Measurements from ENCODE around the gene CD93.

The CD93 gene

DNA sequence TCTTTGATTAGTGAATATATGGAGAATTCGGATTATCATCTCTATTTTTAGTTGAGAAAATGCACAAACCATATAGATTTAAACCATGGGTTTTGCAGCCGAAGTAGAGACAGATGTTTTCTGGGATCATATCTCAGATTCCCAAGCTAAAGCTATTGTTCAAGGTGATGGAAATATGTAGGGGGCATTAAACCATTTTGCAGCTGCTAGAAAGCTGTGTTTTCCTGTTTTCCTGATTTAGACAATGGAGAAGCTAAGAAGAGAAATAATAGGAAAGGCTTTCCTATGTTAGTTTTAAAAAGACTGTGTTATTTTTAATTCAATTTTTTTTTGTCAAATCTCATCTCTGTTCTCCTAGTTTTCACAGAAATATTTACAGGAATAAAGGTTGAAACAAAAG, 6.2 kb downstream of the CD93 start:
- Histone ChIP-seq H3K27me3 (ENCODE audit: low read depth, low read length) (peaks cover 31% of the 10 kb centered on the region), H3K27ac (ENCODE audit: low read length) (no peak overlapping the region), H3K4me1 (ENCODE audit: low read length) (peaks cover 12% of the 10 kb centered on the region), H3K9ac (ENCODE audit: low read length) (no peak overlapping the region), H3K79me2 (ENCODE audit: low read length) (no peaks in the 10 kb centered on the region), H4K20me1 (ENCODE audit: insufficient read depth, low read length) (no peaks in the 10 kb centered on the region), H3K36me3 (replicated peaks; ENCODE audit: low read depth, low read length) (no peaks in the 10 kb centered on the region), H3K4me2 (ENCODE audit: low read length) (no peak overlapping the region), H3K9me3 (ENCODE audit: insufficient read depth, low read length) (no peaks in the 10 kb centered on the region), H2AFZ (ENCODE audit: low read depth, low read length) (no peak overlapping the region), H3K4me3 (ENCODE audit: low read length) (no peak overlapping the region)
- TF ChIP-seq, protein P1, sequence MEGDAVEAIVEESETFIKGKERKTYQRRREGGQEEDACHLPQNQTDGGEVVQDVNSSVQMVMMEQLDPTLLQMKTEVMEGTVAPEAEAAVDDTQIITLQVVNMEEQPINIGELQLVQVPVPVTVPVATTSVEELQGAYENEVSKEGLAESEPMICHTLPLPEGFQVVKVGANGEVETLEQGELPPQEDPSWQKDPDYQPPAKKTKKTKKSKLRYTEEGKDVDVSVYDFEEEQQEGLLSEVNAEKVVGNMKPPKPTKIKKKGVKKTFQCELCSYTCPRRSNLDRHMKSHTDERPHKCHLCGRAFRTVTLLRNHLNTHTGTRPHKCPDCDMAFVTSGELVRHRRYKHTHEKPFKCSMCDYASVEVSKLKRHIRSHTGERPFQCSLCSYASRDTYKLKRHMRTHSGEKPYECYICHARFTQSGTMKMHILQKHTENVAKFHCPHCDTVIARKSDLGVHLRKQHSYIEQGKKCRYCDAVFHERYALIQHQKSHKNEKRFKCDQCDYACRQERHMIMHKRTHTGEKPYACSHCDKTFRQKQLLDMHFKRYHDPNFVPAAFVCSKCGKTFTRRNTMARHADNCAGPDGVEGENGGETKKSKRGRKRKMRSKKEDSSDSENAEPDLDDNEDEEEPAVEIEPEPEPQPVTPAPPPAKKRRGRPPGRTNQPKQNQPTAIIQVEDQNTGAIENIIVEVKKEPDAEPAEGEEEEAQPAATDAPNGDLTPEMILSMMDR (IDR thresholded peaks at IDR 0.05; ENCODE audit: low read depth, low read length): no peak
- TF ChIP-seq EZH2phosphoT487 (IDR thresholded peaks at IDR 0.05; ENCODE audit: low read depth): no peak

DNA sequence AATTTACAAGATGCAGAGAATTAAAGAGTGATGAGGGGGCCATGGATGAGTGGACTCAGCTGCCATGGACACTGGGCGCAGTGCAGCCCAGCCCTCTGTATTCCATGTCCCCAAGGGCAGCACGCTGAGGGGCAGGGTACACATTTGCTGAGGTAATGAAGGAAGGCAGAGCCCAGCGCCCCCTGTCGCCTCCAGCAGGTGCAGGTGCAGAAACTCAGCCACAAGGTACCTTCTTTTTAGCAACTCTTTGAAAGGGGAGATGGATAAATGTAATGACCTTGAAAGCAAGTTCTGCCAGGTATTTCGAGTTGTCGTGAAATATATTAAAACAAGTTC, 7.1 kb downstream of the CD93 start:
- H3K4me2 ChIP-seq (ENCODE audit: low read length): no peak overlapping the region

DNA sequence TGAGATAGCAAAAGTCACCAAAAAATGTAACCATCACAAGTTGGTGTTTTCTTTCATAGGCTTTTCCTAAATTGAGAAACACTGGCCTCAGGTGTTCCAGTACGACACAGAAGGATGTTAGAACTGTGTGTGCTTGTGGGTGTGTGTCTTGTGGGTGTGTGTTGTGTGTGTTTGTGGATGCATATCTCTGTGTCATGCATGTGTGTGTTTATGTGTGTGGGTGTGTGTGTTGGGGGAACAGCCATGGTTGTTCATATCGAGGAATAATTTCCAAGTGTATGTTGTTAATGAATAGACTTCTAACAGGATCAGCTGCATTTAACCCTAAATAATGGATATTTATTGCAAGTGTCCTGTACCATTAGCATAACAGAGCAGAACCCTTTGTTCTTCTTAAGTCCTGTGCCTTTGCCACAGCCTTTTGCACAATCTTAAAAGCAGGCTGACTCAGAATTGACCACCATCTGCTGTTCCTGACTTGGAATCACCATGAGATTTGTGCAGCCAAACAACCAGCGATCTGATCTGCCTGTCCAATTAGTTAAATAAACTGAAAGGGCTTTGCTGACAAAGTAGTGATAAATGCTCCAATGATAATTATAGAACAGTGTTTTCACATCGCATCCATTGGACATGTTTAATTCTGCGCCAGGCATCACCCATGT, 7.6 kb downstream of the CD93 start:
- Histone ChIP-seq H3K79me2 (ENCODE audit: low read length) (no peaks in the 10 kb centered on the region), H3K9ac (ENCODE audit: low read length) (no peak overlapping the region), H3K4me2 (ENCODE audit: low read length) (no peak overlapping the region), H3K27ac (ENCODE audit: low read length) (no peak overlapping the region), H3K9me3 (ENCODE audit: insufficient read depth, low read length) (no peaks in the 10 kb centered on the region), H4K20me1 (ENCODE audit: insufficient read depth, low read length) (no peaks in the 10 kb centered on the region), H3K4me3 (ENCODE audit: low read length) (no peak overlapping the region), H2AFZ (ENCODE audit: low read depth, low read length) (no peak overlapping the region), H3K36me3 (replicated peaks; ENCODE audit: low read depth, low read length) (no peaks in the 10 kb centered on the region), H3K4me1 (ENCODE audit: low read length) (peaks cover 12% of the 10 kb centered on the region), H3K27me3 (ENCODE audit: low read depth, low read length) (peaks cover 31% of the 10 kb centered on the region)
- TF ChIP-seq EZH2phosphoT487 (IDR thresholded peaks at IDR 0.05; ENCODE audit: low read depth): no peak

More for the DNA sequence above, 7.1 kb downstream of the CD93 start:
- Histone ChIP-seq H3K27ac (ENCODE audit: low read length) (no peak overlapping the region), H2AFZ (ENCODE audit: low read depth, low read length) (no peak overlapping the region), H3K9me3 (ENCODE audit: insufficient read depth, low read length) (no peaks in the 10 kb centered on the region), H3K4me3 (ENCODE audit: low read length) (no peak overlapping the region), H4K20me1 (ENCODE audit: insufficient read depth, low read length) (no peaks in the 10 kb centered on the region), H3K9ac (ENCODE audit: low read length) (no peak overlapping the region), H3K4me1 (ENCODE audit: low read length) (peaks cover 12% of the 10 kb centered on the region), H3K79me2 (ENCODE audit: low read length) (no peaks in the 10 kb centered on the region), H3K36me3 (replicated peaks; ENCODE audit: low read depth, low read length) (no peaks in the 10 kb centered on the region), H3K27me3 (ENCODE audit: low read depth, low read length) (peaks cover 31% of the 10 kb centered on the region)
- TF ChIP-seq EZH2phosphoT487 (IDR thresholded peaks at IDR 0.05; ENCODE audit: low read depth): no peak
- TF ChIP-seq, protein P1 (IDR thresholded peaks at IDR 0.05; ENCODE audit: low read depth, low read length): peak; percentile 67

DNA sequence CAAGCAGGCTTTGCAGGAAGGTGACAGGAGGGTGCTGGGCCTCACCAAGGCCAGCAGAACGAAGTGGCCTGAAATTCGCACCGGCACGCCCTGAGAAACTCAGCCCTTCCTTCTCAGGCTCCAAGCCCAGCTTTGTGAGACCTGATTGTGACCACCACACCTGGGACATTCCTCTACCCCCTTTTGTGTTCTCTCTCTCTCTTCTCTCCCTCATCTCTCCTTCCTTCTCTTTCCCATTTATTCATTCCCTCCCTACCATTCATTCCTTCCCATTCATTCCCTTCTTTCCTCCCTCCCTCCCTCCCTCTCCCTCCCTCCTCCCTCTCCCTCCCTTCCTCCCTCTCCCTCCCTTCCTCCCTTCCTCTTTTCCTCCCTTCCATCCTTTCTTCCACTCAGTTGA, 8.8 kb downstream of the CD93 start:
- Histone ChIP-seq H3K4me2 (ENCODE audit: low read length) (no peak overlapping the region), H3K4me3 (ENCODE audit: low read length) (no peak overlapping the region), H3K27me3 (ENCODE audit: low read depth, low read length) (peaks cover 31% of the 10 kb centered on the region), H3K9ac (ENCODE audit: low read length) (no peak overlapping the region), H3K79me2 (ENCODE audit: low read length) (no peaks in the 10 kb centered on the region), H2AFZ (ENCODE audit: low read depth, low read length) (no peak overlapping the region), H3K27ac (ENCODE audit: low read length) (no peak overlapping the region), H3K4me1 (ENCODE audit: low read length) (peaks cover 8% of the 10 kb centered on the region), H4K20me1 (ENCODE audit: insufficient read depth, low read length) (no peaks in the 10 kb centered on the region), H3K36me3 (replicated peaks; ENCODE audit: low read depth, low read length) (no peaks in the 10 kb centered on the region), H3K9me3 (ENCODE audit: insufficient read depth, low read length) (no peaks in the 10 kb centered on the region)
- TF ChIP-seq, protein P1 (IDR thresholded peaks at IDR 0.05; ENCODE audit: low read depth, low read length): no peak
- TF ChIP-seq EZH2phosphoT487 (IDR thresholded peaks at IDR 0.05; ENCODE audit: low read depth): no peak

Data from OCI-LY3 (cell line).